ENCODE measurements around the gene FAM187B.
"Not testable (repeated sequence)": the region's sequence is repeated elsewhere in the genome, so short reads cannot be mapped to it uniquely, and the experiment has no call there.

Gene FAM187B

DNA sequence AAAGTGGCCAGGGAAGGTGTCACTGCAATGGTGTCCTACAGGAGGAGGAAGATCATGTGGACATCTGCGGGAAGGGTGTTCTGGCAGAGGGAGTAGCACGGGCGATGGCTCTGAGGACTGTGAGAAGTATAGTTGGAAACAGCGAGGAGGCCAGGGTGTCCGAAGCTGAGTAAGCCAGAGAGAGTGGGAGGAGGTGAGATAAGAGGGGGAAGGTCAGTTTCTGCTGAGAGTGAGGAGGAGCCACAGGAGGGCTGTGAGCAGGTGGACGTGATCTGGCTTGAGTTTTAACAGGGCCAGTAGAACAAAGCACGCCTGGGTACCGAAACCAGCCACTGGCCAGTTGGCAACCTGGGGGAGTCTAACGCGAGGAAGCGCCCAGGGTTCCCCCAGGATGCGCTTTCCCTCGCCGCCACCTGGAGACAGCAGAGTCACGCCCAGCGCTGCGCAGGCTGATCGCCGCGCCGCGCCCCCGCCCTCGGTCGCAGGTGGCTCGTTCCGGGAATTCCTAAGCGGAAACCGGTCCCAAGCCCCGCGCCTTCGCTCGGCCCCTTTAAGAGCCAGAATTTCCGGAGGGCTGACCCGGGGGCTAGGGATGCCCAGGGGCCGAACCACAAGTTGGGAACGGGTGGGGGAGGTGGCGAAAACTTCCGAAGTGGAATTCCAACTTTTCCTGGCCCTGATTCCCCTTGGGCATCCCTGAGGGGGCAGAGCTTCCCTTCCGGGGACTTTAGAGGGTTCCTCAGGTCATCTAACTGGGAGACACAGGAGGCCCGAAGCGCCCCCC lies 19.2 kb upstream of the FAM187B start:
- TF ChIP-seq, protein P1, sequence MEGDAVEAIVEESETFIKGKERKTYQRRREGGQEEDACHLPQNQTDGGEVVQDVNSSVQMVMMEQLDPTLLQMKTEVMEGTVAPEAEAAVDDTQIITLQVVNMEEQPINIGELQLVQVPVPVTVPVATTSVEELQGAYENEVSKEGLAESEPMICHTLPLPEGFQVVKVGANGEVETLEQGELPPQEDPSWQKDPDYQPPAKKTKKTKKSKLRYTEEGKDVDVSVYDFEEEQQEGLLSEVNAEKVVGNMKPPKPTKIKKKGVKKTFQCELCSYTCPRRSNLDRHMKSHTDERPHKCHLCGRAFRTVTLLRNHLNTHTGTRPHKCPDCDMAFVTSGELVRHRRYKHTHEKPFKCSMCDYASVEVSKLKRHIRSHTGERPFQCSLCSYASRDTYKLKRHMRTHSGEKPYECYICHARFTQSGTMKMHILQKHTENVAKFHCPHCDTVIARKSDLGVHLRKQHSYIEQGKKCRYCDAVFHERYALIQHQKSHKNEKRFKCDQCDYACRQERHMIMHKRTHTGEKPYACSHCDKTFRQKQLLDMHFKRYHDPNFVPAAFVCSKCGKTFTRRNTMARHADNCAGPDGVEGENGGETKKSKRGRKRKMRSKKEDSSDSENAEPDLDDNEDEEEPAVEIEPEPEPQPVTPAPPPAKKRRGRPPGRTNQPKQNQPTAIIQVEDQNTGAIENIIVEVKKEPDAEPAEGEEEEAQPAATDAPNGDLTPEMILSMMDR (IDR thresholded peaks at IDR 0.05; ENCODE audit: control insufficient read depth, insufficient read depth, low read depth, low read length, missing control alignments) = no peak
- no peak overlapping the region for H3K4me3 ChIP-seq (ENCODE audit: control insufficient read depth, low read depth, low read length)
- DNase-seq (ENCODE audit: low read depth) = no peak

DNA sequence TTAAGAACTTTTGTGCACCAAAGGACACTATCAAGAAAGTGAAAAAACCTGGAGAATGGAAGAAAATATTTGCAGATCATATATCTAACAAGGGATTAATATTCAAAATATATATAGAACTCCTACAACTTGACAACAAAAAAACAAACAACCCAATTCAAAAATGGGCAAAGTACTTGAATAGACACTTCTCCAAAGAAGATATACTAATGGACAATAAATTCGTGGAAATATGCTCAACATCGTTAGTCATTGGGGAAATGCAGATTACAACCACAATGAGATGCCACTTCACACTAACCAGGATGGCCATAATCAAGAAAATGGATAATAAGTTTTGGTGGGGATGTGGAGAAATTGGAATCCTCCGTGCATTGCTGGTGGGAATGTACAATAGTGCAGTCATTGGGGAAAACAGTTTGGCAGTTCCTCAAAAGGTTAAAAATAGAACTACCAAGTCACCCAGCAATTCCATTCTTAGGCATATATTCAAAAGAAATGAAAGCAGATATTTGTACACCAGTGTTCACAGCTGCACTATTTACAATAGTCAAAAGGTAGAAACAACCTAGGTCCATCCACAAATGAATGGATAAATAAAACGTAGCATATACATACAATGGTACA lies 18.0 kb upstream of the FAM187B start:
- TF ChIP-seq, protein P1 (IDR thresholded peaks at IDR 0.05; ENCODE audit: control insufficient read depth, insufficient read depth, low read depth, low read length, missing control alignments) = no peak
- DNase-seq (ENCODE audit: low read depth) = no peak
- no peak overlapping the region for H3K4me3 ChIP-seq (ENCODE audit: control insufficient read depth, low read depth, low read length)

DNA sequence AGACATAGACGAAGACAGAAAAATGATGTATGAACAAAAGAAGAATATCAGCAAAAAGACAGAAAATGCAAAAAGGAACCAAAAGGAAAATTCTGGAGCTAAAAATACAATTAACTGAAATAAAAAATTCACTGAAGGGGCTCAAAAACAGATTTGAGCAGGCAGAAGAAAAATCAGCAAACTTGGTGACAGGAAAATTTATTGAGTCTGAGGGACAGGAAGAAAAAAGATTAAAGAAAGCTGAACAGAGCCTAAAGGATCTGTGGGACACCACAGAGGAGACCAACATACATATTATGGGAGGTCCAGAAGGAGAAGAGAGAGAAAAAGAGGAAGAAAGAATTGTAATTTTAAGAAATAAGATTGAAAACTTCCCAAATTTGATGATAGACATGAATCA lies 12.9 kb upstream of the FAM187B start:
- DNase-seq (ENCODE audit: low read depth) = no peak
- TF ChIP-seq, protein P1 (IDR thresholded peaks at IDR 0.05; ENCODE audit: control insufficient read depth, insufficient read depth, low read depth, low read length, missing control alignments) = no peak

DNA sequence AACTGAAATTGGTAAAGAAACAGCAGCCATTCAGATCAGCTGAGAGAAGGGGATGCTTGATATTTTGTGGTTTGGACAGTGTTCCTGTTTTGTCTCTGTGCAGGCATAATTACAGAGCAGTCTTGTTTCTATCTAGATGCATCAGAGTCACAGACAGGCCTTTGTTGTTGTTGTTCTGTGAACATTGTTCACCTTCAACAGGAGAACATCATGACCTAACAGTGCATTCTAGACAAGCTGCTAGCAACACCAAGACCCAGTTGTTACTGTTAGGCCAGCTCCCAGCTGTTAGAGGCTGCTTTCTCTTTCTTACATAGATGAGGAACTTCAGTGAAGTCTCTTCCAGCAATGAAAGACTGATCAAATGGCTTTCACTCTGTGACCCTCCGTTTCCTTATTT lies 11.8 kb upstream of the FAM187B start:
- no peak for DNase-seq (ENCODE audit: low read depth)
- TF ChIP-seq, protein P1 (IDR thresholded peaks at IDR 0.05; ENCODE audit: control insufficient read depth, insufficient read depth, low read depth, low read length, missing control alignments) = no peak
- H3K4me3 ChIP-seq (ENCODE audit: control insufficient read depth, low read depth, low read length) = no peak overlapping the region

More for the DNA sequence above, 12.9 kb upstream of the FAM187B start:
- no peak overlapping the region for H3K4me3 ChIP-seq (ENCODE audit: control insufficient read depth, low read depth, low read length)

DNA sequence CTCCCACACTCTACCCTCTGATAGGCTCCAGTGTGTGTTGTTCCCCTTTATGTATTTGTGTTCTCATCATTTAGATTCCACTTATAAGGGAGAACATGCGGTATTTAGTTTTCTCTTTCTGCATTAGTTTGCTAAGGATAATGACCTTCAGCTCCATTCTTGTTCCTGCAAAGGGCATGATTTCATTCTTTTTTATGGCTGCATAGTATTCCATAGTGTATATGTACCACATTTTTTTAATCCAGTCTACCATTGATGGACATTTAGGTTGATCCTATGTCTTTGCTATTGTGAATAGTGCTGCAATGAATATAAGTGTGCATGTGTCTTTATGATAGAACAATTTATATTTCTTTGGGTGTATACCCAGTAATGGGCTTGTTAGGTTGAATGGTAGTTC lies 11.1 kb upstream of the FAM187B start:
- DNase-seq (ENCODE audit: low read depth) = not testable (repeated sequence)

DNA sequence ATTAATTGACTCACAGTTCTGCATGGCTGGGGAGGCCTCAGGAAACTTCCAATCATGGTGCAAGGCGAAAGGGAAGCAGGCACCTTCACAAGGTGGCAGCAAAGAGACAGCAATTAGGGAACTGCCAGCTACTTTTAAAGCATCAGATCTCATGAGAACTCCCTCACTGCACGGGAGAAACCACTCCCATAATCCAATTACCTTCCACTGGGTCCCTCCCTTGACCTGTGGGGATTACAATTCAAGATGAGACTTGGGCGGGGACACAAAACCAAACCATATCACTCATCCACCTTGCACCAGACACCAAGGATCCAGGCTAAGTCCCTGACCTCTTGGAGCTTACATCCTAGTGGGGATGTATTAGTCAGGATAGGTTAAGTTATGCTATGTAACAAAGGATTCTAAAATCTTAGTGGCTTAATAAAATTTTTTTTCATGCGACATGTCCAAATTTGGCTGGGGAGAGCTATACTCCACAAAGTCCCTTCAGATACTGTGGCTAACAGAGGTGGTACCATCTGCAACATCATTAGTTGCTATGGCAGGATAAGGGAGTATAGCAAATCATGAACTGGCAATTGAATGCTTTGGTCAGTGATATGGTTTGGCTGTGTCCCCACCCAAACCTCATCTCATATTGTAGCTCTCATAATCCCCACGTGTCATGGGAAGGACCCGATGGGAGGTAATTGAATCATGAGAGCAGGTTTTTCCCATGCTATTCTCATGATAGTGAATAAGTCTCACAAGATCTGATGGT lies 8.3 kb upstream of the FAM187B start:
- TF ChIP-seq, protein P1 (IDR thresholded peaks at IDR 0.05; ENCODE audit: control insufficient read depth, insufficient read depth, low read depth, low read length, missing control alignments) = peak; percentile 4
- H3K4me3 ChIP-seq (ENCODE audit: control insufficient read depth, low read depth, low read length) = no peak overlapping the region
- no peak for DNase-seq (ENCODE audit: low read depth)

More for the DNA sequence above, 11.1 kb upstream of the FAM187B start:
- not testable (repeated sequence) for H3K4me3 ChIP-seq (ENCODE audit: control insufficient read depth, low read depth, low read length)

DNA sequence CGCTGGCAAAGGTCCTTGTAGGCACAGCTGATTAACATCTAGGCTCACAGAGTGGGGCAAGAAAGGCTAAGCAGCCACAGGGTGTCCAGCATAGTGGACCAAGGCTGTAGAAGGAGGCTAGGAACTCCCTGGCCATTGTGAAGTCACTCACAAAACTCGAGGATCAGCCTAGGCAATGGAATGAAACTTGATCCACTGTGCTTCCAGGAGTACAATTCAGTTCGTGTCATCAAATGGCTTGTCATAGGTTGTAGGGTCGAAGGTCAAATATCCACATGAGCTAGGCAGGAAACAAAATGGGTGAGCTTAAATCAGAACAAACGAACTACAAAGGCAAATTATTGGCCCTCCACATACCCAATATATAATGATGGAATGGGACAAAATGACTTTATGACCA lies 4.4 kb upstream of the FAM187B start:
- H3K4me3 ChIP-seq (ENCODE audit: control insufficient read depth, low read depth, low read length) = no peak overlapping the region
- DNase-seq (ENCODE audit: low read depth) = no peak
- TF ChIP-seq, protein P1 (IDR thresholded peaks at IDR 0.05; ENCODE audit: control insufficient read depth, insufficient read depth, low read depth, low read length, missing control alignments) = no peak

Measured in AG09309 (cell line).